Stimulated activated CD8-positive, alpha-beta memory T cell treated with anti-CD3 and anti-CD28 coated beads, Interleukin-7, amount 100 ng/mL, for 48 hours (primary cell): ENCODE results near the gene LSM4.

ENCODE experiments used
- DNase-seq, 2 donors: peaks; one replicate each; pipeline ENCODE4 v3.0.0-alpha.2; 2020; ENCODE audit warnings: low read depth in 1 of 2; ENCODE audit errors: extremely low read depth in 1 of 2

LSM4 gene

GRCh38 chr19:18311502-18312091 lies 11.3 kb downstream of the LSM4 start:
- no peak for DNase-seq

DNA sequence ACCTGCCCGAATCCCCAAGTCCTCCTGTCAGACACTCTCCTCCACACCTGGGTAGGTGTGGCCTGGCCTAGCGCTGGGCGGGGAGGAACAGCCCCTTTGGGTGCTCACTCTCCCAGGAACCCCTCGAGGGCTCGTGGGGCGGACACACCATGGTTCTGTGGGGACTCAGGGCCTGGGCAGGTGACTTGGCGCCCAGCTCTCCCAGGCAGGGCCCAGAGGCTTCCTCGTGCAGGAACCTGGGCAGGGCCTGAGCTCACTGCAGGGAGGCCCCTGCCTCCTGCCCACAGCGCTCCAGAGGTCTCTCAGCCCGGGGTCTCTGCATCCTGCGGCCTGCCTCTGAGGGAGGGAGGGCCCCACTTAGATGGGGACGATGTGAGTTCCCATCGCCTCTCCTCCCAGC lies 11.9 kb downstream of the LSM4 start:
- DNase-seq, result no peak

GRCh38 chr19:18310118-18310909 lies 12.6 kb downstream of the LSM4 start:
- DNase-seq, result no peak

DNA sequence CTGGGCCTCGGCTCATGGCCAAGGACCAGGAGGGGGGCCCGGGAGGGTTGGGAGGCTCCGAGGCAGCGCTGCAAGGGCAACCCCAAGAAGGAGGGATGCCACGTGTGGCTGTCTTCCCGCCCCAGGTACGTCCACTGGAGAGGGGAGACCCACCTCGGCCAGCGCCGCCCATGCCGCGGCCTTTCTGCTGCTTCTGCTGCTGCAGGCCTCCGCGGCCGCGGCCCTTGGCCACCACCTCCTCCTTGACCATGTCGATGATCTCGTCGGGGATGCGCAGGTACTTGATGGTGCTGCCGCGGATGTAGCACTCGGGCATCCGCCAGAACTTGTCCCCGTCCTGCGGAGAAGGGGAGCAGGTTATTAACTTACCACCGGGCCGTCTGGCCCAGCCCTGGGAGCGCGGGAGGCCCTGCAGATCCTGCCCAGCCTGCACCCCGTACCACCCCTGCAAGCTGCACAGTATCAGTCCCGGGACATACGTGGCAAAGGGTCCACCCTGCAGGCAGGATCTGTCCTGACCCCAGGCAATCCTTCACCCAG lies 13.3 kb downstream of the LSM4 start:
- no peak for DNase-seq

- DNase-seq, result no peak
Observed at GRCh38 chr19:18308948-18309325, 13.9 kb downstream of the LSM4 start.

DNA sequence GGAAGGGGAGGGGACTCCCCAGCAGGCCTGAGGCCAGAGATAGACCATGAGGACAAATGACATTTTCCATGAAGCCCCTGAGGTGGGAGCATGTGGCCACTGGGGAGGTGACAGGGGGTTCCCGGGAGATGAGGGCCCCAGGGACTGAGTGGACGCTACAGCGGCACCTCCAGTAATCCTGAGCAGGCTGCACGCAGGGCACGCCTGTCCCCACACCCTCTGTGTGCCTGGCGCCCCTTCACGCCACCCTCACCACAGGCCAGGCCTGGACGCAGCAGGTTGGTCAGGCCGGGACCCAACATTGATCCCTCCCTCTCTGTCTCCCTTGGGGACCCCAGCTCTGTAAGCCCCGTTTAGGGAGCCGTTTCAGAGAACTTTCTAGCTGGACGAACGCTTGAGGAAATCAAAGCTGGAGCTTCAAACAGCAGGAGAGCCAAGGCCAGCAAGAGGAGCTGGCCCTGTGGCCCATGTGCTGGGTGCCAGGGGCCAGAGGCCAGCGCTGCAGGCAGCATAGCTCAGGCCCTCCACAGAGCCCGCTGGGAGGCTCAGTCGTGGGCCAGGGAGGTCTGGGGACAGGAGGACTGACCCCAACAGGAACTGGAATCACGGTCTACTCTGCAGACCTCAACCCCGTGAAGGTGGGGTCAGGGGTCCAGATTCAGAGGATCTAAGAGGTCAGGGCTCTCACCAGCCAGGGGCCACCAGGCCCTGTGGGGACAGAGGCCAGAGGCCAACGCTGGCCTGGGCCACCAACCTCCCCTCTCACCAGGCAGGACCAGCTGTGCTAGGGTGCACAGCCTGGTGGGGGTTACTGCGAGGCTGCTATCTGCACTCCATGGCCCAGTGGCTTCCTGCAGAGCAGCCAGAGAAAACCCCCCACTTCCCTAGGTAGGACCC lies 14.6 kb downstream of the LSM4 start:
- no peak for DNase-seq

- no peak for DNase-seq
Observed at GRCh38 chr19:18307271-18307681, 15.6 kb downstream of the LSM4 start.

DNA sequence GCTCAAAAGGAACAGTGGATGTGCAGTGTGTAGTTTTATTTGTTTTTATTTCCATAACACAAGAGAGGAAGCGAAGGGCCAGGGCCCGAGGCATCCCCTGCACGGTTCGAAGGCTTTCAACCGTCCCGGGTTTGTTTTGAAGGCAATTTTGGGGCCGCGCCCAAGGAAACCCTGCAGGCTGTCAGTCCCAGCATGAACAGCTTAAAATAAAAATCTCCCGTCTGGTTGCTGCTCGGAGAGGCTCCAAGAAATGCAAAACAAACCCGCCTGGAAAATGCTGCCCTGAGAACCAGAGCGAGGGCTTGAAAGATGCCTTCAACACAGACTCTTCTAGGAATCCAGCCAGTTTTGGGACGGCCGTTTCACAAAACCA lies 16.0 kb downstream of the LSM4 start:
- no peak for DNase-seq

DNA sequence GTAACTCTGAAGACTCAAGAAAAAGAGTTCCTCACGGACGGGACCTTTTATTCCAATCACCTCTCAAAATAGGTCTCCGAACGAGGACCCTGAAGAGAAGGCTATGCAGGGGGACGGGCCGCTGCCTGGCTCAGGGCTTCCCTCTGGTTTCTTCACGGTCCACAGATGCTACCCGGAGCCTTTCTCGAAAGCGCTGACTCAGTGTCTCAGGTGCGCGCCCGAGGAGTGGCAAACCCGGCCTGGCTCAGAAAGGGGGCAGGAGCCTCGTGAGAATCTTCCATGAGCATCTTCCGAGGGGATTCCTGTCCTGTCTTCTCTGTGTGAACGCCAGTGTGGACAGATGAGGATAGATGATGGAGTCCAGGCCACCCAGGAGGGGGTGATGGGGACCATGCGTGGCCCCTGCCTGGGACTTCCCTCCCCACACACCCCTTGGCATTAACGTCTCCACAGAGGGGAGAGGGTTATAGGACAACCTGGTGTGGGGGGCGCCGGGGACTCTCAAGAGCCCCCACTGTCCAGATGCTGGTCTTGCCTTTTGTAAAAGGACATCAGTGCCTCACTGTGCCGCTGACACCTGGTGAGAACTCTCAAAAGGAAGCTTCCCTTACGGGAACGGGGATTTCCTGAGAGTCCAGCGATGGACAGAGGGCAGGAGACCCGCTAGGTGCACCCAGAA lies 16.5 kb downstream of the LSM4 start:
- DNase-seq, result no peak

DNA sequence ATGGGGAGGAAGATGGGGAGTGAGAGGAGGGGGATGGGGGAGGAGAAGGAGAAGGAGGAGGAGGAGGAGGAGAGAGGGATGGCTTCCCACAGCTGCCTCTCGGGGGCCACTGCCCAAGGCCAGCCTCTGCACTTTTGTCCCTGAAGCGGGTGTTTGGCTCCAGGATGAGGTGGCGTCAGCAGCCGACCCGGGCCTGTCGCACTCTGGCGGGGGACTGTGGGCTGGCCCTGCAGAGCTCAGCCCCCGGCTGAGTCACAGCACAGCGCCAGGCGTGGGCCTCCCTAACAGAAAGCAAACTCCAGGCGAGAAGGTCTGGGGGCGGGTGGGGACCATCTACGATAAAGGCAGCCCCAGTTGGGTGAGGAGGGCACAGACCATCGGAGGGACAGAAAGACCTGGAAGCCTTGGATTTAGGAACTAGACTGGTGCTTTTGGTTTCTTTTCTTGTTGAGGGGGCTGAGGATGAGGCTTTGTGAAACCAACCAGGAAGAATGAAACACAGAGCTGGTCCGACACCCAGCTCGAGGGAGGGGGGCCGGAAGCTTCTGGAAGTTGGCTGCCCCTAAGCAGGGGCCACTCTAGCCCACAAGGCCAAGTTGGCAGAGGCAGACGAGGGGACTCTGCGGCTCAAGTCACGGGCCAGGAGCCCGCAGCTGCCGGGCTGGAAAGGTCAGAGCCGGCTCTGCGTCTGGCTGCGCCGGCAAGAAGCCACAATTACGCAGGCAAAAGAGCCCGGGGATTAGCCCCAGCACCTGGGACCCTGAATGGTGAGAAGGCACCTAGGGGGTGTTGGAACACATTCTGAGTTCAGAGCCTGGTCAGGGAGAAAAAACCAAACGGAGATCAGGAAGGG lies 18.2 kb downstream of the LSM4 start:
- peak; percentile 77 to 88 for DNase-seq

DNA sequence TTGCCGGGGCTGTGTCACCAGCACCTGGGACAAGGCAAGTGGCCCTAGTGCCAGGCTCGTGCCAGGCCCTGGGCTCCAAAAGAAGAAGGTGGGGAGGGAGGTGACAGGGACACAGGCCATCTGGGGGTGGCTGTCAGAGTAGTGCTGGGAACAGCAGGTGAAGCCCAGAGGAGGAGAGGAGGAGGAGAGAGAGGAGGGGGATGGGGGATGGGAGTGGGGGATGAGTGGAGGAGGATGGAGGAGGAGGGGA lies 18.7 kb downstream of the LSM4 start:
- no peak for DNase-seq

DNA sequence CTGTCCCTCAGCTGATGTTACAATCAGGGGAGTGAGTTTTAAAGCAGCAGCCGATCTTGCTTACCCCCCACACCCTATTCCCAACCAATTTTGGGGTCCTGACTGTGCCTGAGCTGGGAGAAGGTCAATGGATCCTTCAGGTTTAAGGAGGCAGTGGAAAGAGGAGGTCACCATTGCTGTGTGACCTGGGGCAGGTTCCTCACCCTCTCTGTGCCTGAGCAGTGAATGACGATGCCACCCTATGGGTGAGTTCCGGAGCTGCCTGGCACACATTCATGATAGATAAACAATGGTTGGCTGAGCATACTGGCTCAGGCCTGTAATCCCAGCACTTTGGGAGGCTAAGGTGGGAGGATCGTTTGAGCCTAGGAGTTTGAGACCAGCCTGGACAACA lies 21.2 kb downstream of the LSM4 start:
- no peak for DNase-seq

GRCh38 chr19:18300930-18301717 lies 21.8 kb downstream of the LSM4 start:
- no peak for DNase-seq

- no peak for DNase-seq
Observed at GRCh38 chr19:18299654-18300053, 23.2 kb downstream of the LSM4 start.

DNA sequence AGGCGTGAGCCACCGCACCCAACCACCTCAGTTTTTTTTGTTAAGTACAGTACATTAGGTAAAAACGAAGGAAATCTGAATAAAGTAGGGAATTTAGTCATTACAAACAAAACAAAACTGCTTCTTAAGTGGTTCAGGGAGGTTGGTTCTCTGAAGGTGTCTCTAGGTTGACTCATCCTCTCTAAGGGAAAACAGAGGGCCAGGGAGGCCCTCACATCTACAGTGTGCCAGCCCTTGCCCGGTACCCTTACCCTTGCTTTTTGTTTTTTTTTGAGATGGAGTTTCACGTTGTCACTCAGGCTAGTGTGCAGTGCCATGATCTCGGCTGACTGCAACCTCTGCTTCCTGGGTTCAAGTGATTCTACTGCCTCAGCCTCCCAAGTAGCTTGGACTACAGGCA lies 24.3 kb downstream of the LSM4 start:
- DNase-seq, result no peak

DNA sequence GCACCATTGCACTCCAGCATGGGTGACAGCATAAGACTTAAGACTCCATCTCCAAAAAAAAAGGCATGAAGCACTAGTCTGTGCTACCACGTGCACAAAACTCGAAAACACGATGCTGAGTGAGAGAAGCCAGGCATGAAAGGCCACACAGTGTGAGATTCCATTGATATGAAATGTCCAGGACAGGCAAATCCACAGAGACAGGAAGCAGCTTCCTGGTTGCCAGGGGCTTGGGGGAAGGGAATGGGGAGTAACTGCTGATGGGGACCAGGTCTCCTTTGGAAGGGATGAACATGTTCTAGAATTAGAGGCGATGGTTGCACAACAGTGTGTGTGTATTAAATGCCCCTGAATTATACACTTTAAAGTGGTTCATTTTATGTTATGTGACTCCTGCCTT lies 25.6 kb downstream of the LSM4 start:
- DNase-seq, result no peak

GRCh38 chr19:18295034-18295451 lies 27.8 kb downstream of the LSM4 start:
- no peak for DNase-seq

GRCh38 chr19:18294467-18294864 lies 28.4 kb downstream of the LSM4 start:
- DNase-seq, result peak; percentile 78 to 95

DNA sequence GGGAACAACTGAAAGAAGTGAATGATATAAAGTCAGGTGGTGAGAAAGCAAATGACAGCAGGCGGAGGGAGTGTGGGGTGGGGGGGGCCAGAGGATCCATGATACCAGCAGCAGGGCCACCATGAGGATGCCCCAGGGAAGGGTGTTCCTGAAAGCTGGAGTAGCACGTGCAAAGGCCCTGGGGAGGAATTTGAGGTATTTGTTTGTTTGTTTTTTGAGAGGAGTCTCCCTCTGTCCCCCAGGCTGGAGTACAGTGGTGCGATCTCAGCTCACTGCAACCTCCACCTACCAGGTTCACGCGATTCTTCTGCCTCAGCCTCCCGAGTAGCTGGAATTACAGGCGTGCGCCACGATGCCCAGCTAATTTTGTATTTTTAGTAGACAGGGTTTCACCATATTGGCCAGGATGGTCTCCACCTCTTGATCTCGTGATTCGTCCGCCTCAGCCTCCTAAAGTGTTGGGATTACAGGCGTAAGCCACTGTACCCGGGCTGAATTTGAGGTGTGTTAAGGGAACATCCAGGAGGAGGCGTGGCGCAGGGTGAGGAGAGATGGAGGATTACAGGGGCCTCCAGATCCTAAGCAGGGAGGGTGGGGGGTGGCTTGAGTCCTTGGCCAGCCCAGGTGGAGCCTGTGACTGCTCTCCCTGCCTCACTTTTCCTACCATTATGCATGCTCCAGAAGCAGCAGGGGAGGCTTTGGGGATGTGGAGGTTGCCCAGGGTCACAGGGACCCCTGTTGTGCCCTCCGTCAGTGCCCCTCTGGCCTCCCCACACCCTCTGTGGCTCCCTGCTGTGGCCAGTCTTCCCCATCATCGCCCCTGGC lies 29.0 kb downstream of the LSM4 start:
- DNase-seq, result no peak
